ENCODE results near the gene STX12. TPM values are rescaled to one million over a fixed set of nuclear protein-coding genes. Genes with fewer than 3 reads are reported as not detected.
"Not testable (repeated sequence)": the region's sequence is repeated elsewhere in the genome, so short reads cannot be mapped to it uniquely, and the experiment has no call there.

Gene STX12
- total RNA-seq, 1 donor from 2014 or later = 42.1 TPM

DNA sequence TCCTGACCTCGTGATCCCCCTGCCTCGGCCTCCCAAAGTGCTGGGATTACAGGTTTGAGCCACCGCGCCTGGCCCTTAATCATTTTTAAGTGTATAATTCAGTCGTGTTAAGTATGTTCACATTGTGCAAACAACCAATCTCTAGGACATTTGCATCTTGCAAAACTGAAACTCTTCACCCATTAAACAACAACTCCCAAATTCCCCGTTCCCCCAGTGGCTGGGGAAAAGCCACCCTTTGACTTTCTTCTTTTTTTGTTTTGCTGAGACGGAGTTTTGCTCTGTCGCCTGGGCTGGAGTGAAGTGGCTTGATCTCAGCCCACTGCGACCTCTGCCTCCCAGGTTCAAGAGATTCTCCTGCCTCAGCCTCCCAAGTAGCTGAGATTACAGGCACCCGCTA lies 92.8 kb downstream of the STX12 start:
- no peak for DNase-seq (ENCODE audit: low read depth)

- DNase-seq (ENCODE audit: low read depth) = no peak
These were observed 95.5 kb downstream of the STX12 start for GRCh38 chr1:27868556-27868931.

GRCh38 chr1:27868932-27869718 lies 96.1 kb downstream of the STX12 start:
- no peak for DNase-seq (ENCODE audit: low read depth)

DNA sequence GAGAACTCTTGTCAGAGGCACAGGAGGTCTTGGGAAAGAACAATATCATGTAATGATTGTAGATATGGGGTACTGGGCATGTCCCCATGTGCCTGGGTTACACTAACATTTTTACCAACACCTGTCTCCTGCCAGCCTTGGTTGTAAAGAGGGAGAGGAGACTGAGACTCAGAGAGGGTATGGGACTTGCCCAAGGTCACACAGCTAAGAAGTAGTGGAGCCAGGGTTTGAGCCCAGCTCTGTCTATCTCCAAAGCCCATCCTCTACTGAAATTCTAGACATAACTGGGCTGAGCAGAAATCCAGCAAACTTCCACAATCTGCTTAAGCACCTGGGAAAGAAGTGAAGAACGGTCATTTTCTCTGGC lies 96.7 kb downstream of the STX12 start:
- no peak for DNase-seq (ENCODE audit: low read depth)

GRCh38 chr1:27871076-27871475 lies 98.1 kb downstream of the STX12 start:
- not testable (repeated sequence) for DNase-seq (ENCODE audit: low read depth)

- DNase-seq (ENCODE audit: low read depth) = peak; percentile 52
These were observed 99.2 kb downstream of the STX12 start, which contains the start of gene THEMIS2 for GRCh38 chr1:27872059-27872801. Gene THEMIS2 (plus strand): TSS chr1:27872544. CDS start chr1:27872572, 28 bp downstream.

- DNase-seq (ENCODE audit: low read depth) = peak; percentile 40
These were observed 100.0 kb downstream of the STX12 start for GRCh38 chr1:27872802-27873551.

GRCh38 chr1:27873671-27874384 lies 100.8 kb downstream of the STX12 start:
- DNase-seq (ENCODE audit: low read depth) = no peak

Other genes starting within 250 kb of the STX12 start
- gene AHDC1, start 169.1 kb upstream of the STX12 start, total RNA-seq = 46.6 and 55.3 TPM in 2 replicates
- gene FGR, start 138.0 kb upstream of the STX12 start, total RNA-seq = 0.05 and 0.29 TPM in 2 replicates
- gene IFI6, start 101.0 kb upstream of the STX12 start, total RNA-seq = 509 and 774 TPM in 2 replicates
- 22.3 and 33.4 TPM in 2 replicates for gene FAM76A, start 47.3 kb upstream of the STX12 start, total RNA-seq
- gene PPP1R8, start 57.6 kb downstream of the STX12 start, total RNA-seq = 37.5 and 48.2 TPM in 2 replicates
- gene THEMIS2, start 99.3 kb downstream of the STX12 start, total RNA-seq = 27.3 and 30.6 TPM in 2 replicates
- gene RPA2, start 141.4 kb downstream of the STX12 start, total RNA-seq = 94.5 and 150 TPM in 2 replicates
- gene SMPDL3B, start 161.8 kb downstream of the STX12 start, total RNA-seq = not detected in 2 replicates
- 5.1 and 6.6 TPM in 2 replicates for gene XKR8, start 186.8 kb downstream of the STX12 start, total RNA-seq